GM23248 (cell line): Measurements from ENCODE around the gene RARA. TPM values are rescaled to one million over a fixed set of nuclear protein-coding genes. Genes with fewer than 3 reads are reported as not detected.

Experiments
- DNase-seq: peaks from one replicate; pipeline ENCODE4 v3.0.0-alpha.2; 2015
- H2AFZ ChIP-seq: fragments of 200-600 bp; sonication (generic); 2 replicates; pipeline ENCODE4 v1.6.1; 2016; ENCODE audit warnings: antibody characterized with exemption
- H3F3A ChIP-seq: fragments of 200-600 bp; sonication (generic); 2 replicates; pipeline ENCODE4 v1.6.1; 2016; ENCODE audit warnings: mild to moderate bottlenecking, antibody characterized with exemption, mixed run types; ENCODE audit not compliant: insufficient read depth
- H3K27ac ChIP-seq: fragments of 200-600 bp; sonication (generic); 2 replicates; pipeline ENCODE4 v1.5.1; 2016; ENCODE audit warnings: mild to moderate bottlenecking
- H3K27me3 ChIP-seq: fragments of 200-600 bp; sonication (generic); replicated peaks from 2 replicates; pipeline ENCODE4 v1.6.1; 2016; ENCODE audit warnings: mild to moderate bottlenecking; ENCODE audit not compliant: insufficient read depth
- H3K36me3 ChIP-seq: fragments of 200-600 bp; sonication (generic); 2 replicates; pipeline ENCODE4 v1.6.1; 2016; ENCODE audit warnings: low read depth, mild to moderate bottlenecking
- H3K4me1 ChIP-seq: fragments of 200-600 bp; sonication (generic); 2 replicates; pipeline ENCODE4 v1.6.1; 2016; ENCODE audit warnings: mild to moderate bottlenecking; ENCODE audit not compliant: insufficient read depth
- H3K4me2 ChIP-seq: fragments of 200-600 bp; sonication (generic); one replicate; pipeline ENCODE4 v1.6.1; 2016; ENCODE audit warnings: mild to moderate bottlenecking; ENCODE audit not compliant: unreplicated experiment
- H3K4me3 ChIP-seq: fragments of 200-600 bp; sonication (generic); 2 replicates; pipeline ENCODE4 v1.5.1; 2016; ENCODE audit warnings: mild to moderate bottlenecking
- H3K79me2 ChIP-seq: fragments of 200-600 bp; sonication (generic); 2 replicates; pipeline ENCODE4 v1.6.1; 2016; ENCODE audit warnings: mild to moderate bottlenecking; ENCODE audit not compliant: insufficient read depth
- H3K9ac ChIP-seq: fragments of 200-600 bp; sonication (generic); 2 replicates; pipeline ENCODE4 v1.6.1; 2016; ENCODE audit warnings: mild to moderate bottlenecking
- H3K9me2 ChIP-seq: fragments of 200-600 bp; sonication (generic); 2 replicates; pipeline ENCODE4 v1.6.1; 2016; ENCODE audit warnings: mixed run types, mild to moderate bottlenecking, moderate library complexity; ENCODE audit not compliant: insufficient read depth
- H3K9me3 ChIP-seq: fragments of 200-600 bp; sonication (generic); one replicate; pipeline ENCODE4 v1.6.1; 2017; ENCODE audit warnings: low read depth
- H4K20me1 ChIP-seq: fragments of 200-600 bp; sonication (generic); 2 replicates; pipeline ENCODE4 v1.6.0; 2016; ENCODE audit not compliant: insufficient read depth
- EZH2 ChIP-seq: fragments of 200-600 bp; sonication (generic); IDR thresholded peaks from 2 replicates; pipeline ENCODE4 v1.6.1; 2018; ENCODE audit warnings: antibody characterized with exemption, mild to moderate bottlenecking; ENCODE audit not compliant: insufficient read depth, poor library complexity, severe bottlenecking
- EZH2phosphoT487 ChIP-seq: fragments of 200-600 bp; sonication (generic); IDR thresholded peaks from 2 replicates; pipeline ENCODE4 v1.6.1; 2018; ENCODE audit warnings: antibody characterized with exemption, moderate library complexity, mild to moderate bottlenecking, low read depth; ENCODE audit not compliant: insufficient read depth
- WGBS, 2 experiments: methylation state at CpG; one replicate each; pipeline ENCODE4 v1.1.6; 2015 to 2017; ENCODE audit warnings: low lambda C conversion rate in 2 of 2, low coverage in 1 of 2; ENCODE audit errors: missing lambda C conversion rate in 2 of 2; 5-methylcytosine and 5-hydroxymethylcytosine counted together
- in situ Hi-C: fragments of 300-500 bp; cut with MboI; formaldehyde crosslinking; loops from 2 replicates; pipeline ENCODE4 v1.15.0; 2020
- polyA plus RNA-seq: library from polyadenylated mRNA; unstranded; fragments of >200 nt; fragmentation: Nextera tagmentation; extraction: Ambion mirVana; gene quantifications from 2 replicates; pipeline ENCODE4 v1.2.1, GENCODE V29; 2016
- total RNA-seq: library from RNA; depleted of rRNA; stranded (reverse); fragments of >200 nt; shearing (Covaris generic); gene quantifications from 2 replicates; pipeline ENCODE4 v1.2.3, GENCODE V29; 2014

RARA gene
- total and polyA plus RNA-seq, 2 experiments from 2014 or later = 23.7 to 38.9 TPM

GRCh38 chr17:40331743-40332641 is 23.0 kb downstream of the RARA start:
- TF ChIP-seq EZH2phosphoT487 (no peak), EZH2 (no peak)
- peak overlapping the region; percentile 48 for H3K9ac ChIP-seq
- no peak overlapping the region for H3K4me3 ChIP-seq
- H2AFZ ChIP-seq = no peak overlapping the region
- H3K27ac ChIP-seq = peak overlapping the region; percentile 48
- H4K20me1 ChIP-seq = no peaks in the 10 kb centered on the region; the same call in 1 of the 2 replicates
- H3K36me3 ChIP-seq = 0 out of 2 replicates have a peak, but pooled peaks cover 4% of the 10 kb centered on the region
- no peaks in the 10 kb centered on the region for H3K27me3 ChIP-seq
- DNase-seq = peak; percentile 64
- H3F3A ChIP-seq = peaks cover 14% of the 10 kb centered on the region; the same call in 1 of the 2 replicates
- peaks cover 69% of the 10 kb centered on the region for H3K4me1 ChIP-seq
- in situ Hi-C loops = no loop called here
- no peaks in the 10 kb centered on the region for H3K9me3 ChIP-seq
- peak overlapping the region; percentile 58 for H3K4me2 ChIP-seq
- 17 to 20% methylated on average over 18 to 22 of the region's 22 CpGs for WGBS, 2 experiments
- peaks cover 100% of the 10 kb centered on the region for H3K79me2 ChIP-seq
- no peaks in the 10 kb centered on the region for H3K9me2 ChIP-seq

GRCh38 chr17:40333781-40334448 is 24.9 kb downstream of the RARA start:
- Histone ChIP-seq H3K27me3 (no peaks in the 10 kb centered on the region), H3K27ac (no peak overlapping the region), H3K4me2 (no peak overlapping the region), H3K9me3 (no peaks in the 10 kb centered on the region), H3K9me2 (no peaks in the 10 kb centered on the region), H3K4me1 (peaks cover 52% of the 10 kb centered on the region), H3K4me3 (no peak overlapping the region), H3F3A (peaks cover 4% of the 10 kb centered on the region; the same call in 1 of the 2 replicates), H3K79me2 (peaks cover 100% of the 10 kb centered on the region), H4K20me1 (no peaks in the 10 kb centered on the region), H3K36me3 (0 out of 2 replicates have a peak, but pooled peaks cover 4% of the 10 kb centered on the region), H3K9ac (no peak overlapping the region), H2AFZ (no peak overlapping the region)
- no peak for TF ChIP-seq EZH2phosphoT487
- TF ChIP-seq EZH2 = no peak
- 68 to 82% methylated on average over 4 of the region's 4 CpGs for WGBS, 2 experiments
- DNase-seq = no peak
- in situ Hi-C loops = no loop called here

- Histone ChIP-seq H3K27me3 (no peaks in the 10 kb centered on the region), H3K79me2 (peaks cover 98% of the 10 kb centered on the region), H3K4me1 (peaks cover 44% of the 10 kb centered on the region), H3F3A (peaks cover 6% of the 10 kb centered on the region), H3K9me2 (no peaks in the 10 kb centered on the region), H3K27ac (peak overlapping the region; percentile 67), H3K4me3 (no peak overlapping the region), H3K9me3 (no peaks in the 10 kb centered on the region), H2AFZ (no peak overlapping the region), H4K20me1 (no peaks in the 10 kb centered on the region), H3K4me2 (peak overlapping the region; percentile 64), H3K9ac (peak overlapping the region; percentile 40), H3K36me3 (0 out of 2 replicates have a peak, but pooled peaks cover 4% of the 10 kb centered on the region)
- 52 to 59% methylated on average over 8 of the region's 8 CpGs for WGBS, 2 experiments
- DNase-seq = no peak
- TF ChIP-seq EZH2 = no peak
- TF ChIP-seq EZH2phosphoT487 = no peak
- in situ Hi-C loops = no loop called here
Observed at GRCh38 chr17:40335620-40336019, 26.6 kb downstream of the RARA start.

GRCh38 chr17:40337351-40337750 is 28.4 kb downstream of the RARA start:
- Histone ChIP-seq H2AFZ (no peak overlapping the region), H3K4me3 (no peak overlapping the region), H3K36me3 (no peaks in the 10 kb centered on the region), H3K79me2 (peaks cover 86% of the 10 kb centered on the region), H3K4me1 (peaks cover 32% of the 10 kb centered on the region), H4K20me1 (no peaks in the 10 kb centered on the region), H3K27ac (no peak overlapping the region), H3F3A (peaks cover 10% of the 10 kb centered on the region), H3K27me3 (no peaks in the 10 kb centered on the region), H3K4me2 (no peak overlapping the region), H3K9me3 (no peaks in the 10 kb centered on the region), H3K9me2 (no peaks in the 10 kb centered on the region), H3K9ac (no peak overlapping the region)
- no peak for DNase-seq
- in situ Hi-C loops = no loop called here
- 83% methylated on average over 7 to 8 of the region's 8 CpGs for WGBS, 2 experiments
- no peak for TF ChIP-seq EZH2
